K562 (cell line): ENCODE measurements around the gene FASTK. TPM values are rescaled to one million over a fixed set of nuclear protein-coding genes. Genes with fewer than 3 reads are reported as not detected.

Experiments used
- CREB1 ChIP-seq, 2 experiments: sonication (generic) in 1 of 2; formaldehyde crosslinking in 1 of 2; IDR thresholded peaks; 2 replicates each; pipeline versions ENCODE4 v1.6.1 to v1.8.0; 2012 to 2022; ENCODE audit warnings: inconsistent platforms in 1 of 2, mild to moderate bottlenecking in 1 of 2, missing genetic modification reagents in 1 of 2, moderate library complexity in 1 of 2
- DEAF1 ChIP-seq: fragments of 450-650 bp; formaldehyde crosslinking; IDR thresholded peaks from 2 replicates; pipeline ENCODE4 v1.4.0; 2020; ENCODE audit warnings: mild to moderate bottlenecking, moderate library complexity
- ETV1 ChIP-seq: fragments of 450-650 bp; conservative IDR thresholded peaks from 2 replicates; pipeline ENCODE4 v1.6.1; 2016; ENCODE audit warnings: missing genetic modification characterization, control low read depth, low read depth, missing compliant biosample characterization
- HMG20B ChIP-seq: fragments of 250-450 bp; sonication (Bioruptor Pico); IDR thresholded peaks from 2 replicates; pipeline ENCODE4 v1.5.0; 2021; ENCODE audit warnings: mild to moderate bottlenecking
- HMGN3 ChIP-seq: IDR thresholded peaks from 2 replicates; pipeline ENCODE4 v1.6.1; 2011; ENCODE audit warnings: borderline replicate concordance, low read depth, mild to moderate bottlenecking, mixed read lengths, low read length; ENCODE audit not compliant: insufficient read length; ENCODE audit errors: extremely low read depth
- ILK ChIP-seq: fragments of 450-650 bp; IDR thresholded peaks from 2 replicates; pipeline ENCODE4 v1.6.1; 2016; ENCODE audit warnings: missing genetic modification characterization, low read depth, mild to moderate bottlenecking, missing compliant biosample characterization, moderate library complexity, borderline replicate concordance
- KHSRP ChIP-seq: fragments of 450-650 bp; IDR thresholded peaks from 2 replicates; pipeline ENCODE4 v1.6.1; 2017
- MAX ChIP-seq: sonication (generic); formaldehyde crosslinking; IDR thresholded peaks from 2 replicates; pipeline ENCODE4 v1.9.0; 2022; ENCODE audit warnings: mild to moderate bottlenecking, missing genetic modification reagents
- MIER1 ChIP-seq: fragments of 450-650 bp; IDR thresholded peaks from 2 replicates; pipeline ENCODE4 v1.6.1; 2016; ENCODE audit warnings: antibody characterized with exemption, mild to moderate bottlenecking, low read depth
- MTA1 ChIP-seq: fragments of 450-650 bp; IDR thresholded peaks from 2 replicates; pipeline ENCODE4 v1.6.1; 2017; ENCODE audit warnings: borderline replicate concordance
- NFRKB ChIP-seq: fragments of 450-650 bp; IDR thresholded peaks from 2 replicates; pipeline ENCODE4 v1.6.1; 2016; ENCODE audit warnings: low read depth
- POLR2A ChIP-seq: fragments of 450-650 bp; conservative IDR thresholded peaks from 2 replicates; pipeline ENCODE4 v1.6.1; 2016
- RHOXF2B ChIP-seq: fragments of 250-450 bp; sonication (Bioruptor Pico); conservative IDR thresholded peaks from 2 replicates; pipeline ENCODE4 v1.5.1; 2021
- VEZF1 ChIP-seq: fragments of 200-800 bp; sonication (Bioruptor generic); IDR thresholded peaks from 2 replicates; pipeline ENCODE4 v1.6.1; 2017; ENCODE audit warnings: missing genetic modification characterization, missing compliant biosample characterization
- ZC3H4 ChIP-seq: sonication (generic); formaldehyde crosslinking; IDR thresholded peaks from 2 replicates; pipeline ENCODE4 v1.9.0; 2021; ENCODE audit warnings: missing genetic modification reagents, borderline replicate concordance
- polyA plus RNA-seq, 8 experiments: library from polyadenylated mRNA; depleted of rRNA in 4 of 8; stranded (reverse) in 5 of 8; unstranded in 3 of 8; fragments of >200 nt; fragmentation: Nextera tagmentation in 2 of 8; fragmentation: Illumina TruSeq in 1 of 8; extraction: Ambion mirVana in 2 of 8; extraction: Trizol in 1 of 8; gene quantifications; 2 replicates each; pipeline versions ENCODE4 v1.2.1 to v1.2.3, GENCODE V29; 2011 to 2014; ENCODE audit warnings: inconsistent platforms in 1 of 8, missing spikeins in 1 of 8
- total RNA-seq, 7 experiments: library from RNA; depleted of rRNA in 6 of 7; stranded (reverse); fragments of >200 nt in 6 of 7; fragmentation: Illumina TruSeq in 2 of 7; extraction: Trizol in 2 of 7; gene quantifications; 2 replicates each; pipeline versions ENCODE4 v1.2.1 to v1.2.3, GENCODE V29; 2011 to 2021; ENCODE audit warnings: low replicate concordance in 1 of 7

FASTK gene
- total and polyA plus RNA-seq, 9 of the 15 experiments (the other 6 are each of a cell fraction or from before 2014, with no cell fraction given), result 0.51 to 150 (median 48.2) TPM

GRCh38 chr7:151056283-151056665, 24.3 kb downstream of the FASTK start (continued):
- TF ChIP-seq VEZF1 (CRISPR knock-in tag), result no peak
- TF ChIP-seq CREB1 (IDR thresholded peaks at IDR 0.05), result peak; percentile 42
- TF ChIP-seq CREB1 (CRISPR knock-in tag; IDR thresholded peaks at IDR 0.05), result peak; percentile 11; the same call in 1 of the 2 replicates
- TF ChIP-seq MTA1, result 0 out of 2 replicates have a peak, but pooled peaks have one; percentile 28
- no peak for TF ChIP-seq HMGN3
- no peak for TF ChIP-seq ILK (tag)
- TF ChIP-seq HMG20B (CRISPR knock-in tag), result no peak
- no peak for TF ChIP-seq NFRKB
- no peak for TF ChIP-seq RHOXF2B (CRISPR knock-in tag)
- TF ChIP-seq POLR2A, result no peak
- no peak for TF ChIP-seq KHSRP
- TF ChIP-seq DEAF1 (CRISPR knock-in tag), result no peak
- TF ChIP-seq ZC3H4, result no peak
- TF ChIP-seq MAX (CRISPR knock-in tag), result peak; percentile 75
- no peak for TF ChIP-seq MIER1
- no peak for TF ChIP-seq ETV1 (tag)
